Vagina (tissue), 2 donors: ENCODE measurements around the gene HAO1.

Source experiments
- POLR2AphosphoS5 ChIP-seq, 2 donors: sonication (generic); formaldehyde crosslinking; IDR thresholded peaks; one replicate each; pipeline ENCODE4 v1.9.0; 2017; ENCODE audit warnings: antibody characterized with exemption in 2 of 2, mild to moderate bottlenecking in 2 of 2, low read depth in 1 of 2; ENCODE audit not compliant: insufficient read depth in 1 of 2
- TF ChIP-seq, protein P1 (sequence below), 3 experiments: fragments of 450-650 bp in 2 of 3; fragments of 200-600 bp in 1 of 3; sonication (generic) in 1 of 3; IDR thresholded peaks; one replicate each; pipeline ENCODE4 v1.5.1; 2017 to 2019; ENCODE audit warnings: antibody characterized with exemption in 3 of 3, mild to moderate bottlenecking in 2 of 3, moderate library complexity in 2 of 3

DNA sequence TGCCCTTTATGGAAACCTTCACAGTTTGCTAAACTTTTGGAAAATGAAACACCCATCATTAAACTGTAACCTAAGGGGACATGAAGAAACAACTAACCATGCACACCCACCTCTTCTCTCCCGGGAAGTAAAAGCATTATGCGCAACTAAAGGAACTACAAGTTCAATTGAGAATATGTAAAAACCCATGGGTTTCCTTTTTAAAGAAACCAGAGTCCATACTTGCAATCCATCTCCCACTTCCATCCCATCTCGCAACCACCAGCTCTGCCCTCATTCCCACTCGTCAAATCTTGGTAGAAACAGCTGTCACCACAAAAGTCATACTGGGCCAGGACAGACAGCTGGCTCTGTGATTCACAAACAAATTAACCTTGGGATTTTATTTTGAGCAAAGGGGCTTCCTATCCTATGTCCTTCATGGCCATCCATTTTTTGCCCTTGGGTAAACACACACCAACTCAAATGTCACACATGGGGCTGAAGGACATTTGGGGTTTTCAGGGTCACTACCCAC lies 81.5 kb downstream of the HAO1 start:
- no peak for TF ChIP-seq POLR2AphosphoS5 (IDR thresholded peaks at IDR 0.05; ENCODE audit: insufficient read depth in 1 of 2, low read depth in 1 of 2)
- TF ChIP-seq, protein P1, sequence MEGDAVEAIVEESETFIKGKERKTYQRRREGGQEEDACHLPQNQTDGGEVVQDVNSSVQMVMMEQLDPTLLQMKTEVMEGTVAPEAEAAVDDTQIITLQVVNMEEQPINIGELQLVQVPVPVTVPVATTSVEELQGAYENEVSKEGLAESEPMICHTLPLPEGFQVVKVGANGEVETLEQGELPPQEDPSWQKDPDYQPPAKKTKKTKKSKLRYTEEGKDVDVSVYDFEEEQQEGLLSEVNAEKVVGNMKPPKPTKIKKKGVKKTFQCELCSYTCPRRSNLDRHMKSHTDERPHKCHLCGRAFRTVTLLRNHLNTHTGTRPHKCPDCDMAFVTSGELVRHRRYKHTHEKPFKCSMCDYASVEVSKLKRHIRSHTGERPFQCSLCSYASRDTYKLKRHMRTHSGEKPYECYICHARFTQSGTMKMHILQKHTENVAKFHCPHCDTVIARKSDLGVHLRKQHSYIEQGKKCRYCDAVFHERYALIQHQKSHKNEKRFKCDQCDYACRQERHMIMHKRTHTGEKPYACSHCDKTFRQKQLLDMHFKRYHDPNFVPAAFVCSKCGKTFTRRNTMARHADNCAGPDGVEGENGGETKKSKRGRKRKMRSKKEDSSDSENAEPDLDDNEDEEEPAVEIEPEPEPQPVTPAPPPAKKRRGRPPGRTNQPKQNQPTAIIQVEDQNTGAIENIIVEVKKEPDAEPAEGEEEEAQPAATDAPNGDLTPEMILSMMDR (IDR thresholded peaks at IDR 0.05) = no peak
